ENCODE results near the gene SLF2.

DNA sequence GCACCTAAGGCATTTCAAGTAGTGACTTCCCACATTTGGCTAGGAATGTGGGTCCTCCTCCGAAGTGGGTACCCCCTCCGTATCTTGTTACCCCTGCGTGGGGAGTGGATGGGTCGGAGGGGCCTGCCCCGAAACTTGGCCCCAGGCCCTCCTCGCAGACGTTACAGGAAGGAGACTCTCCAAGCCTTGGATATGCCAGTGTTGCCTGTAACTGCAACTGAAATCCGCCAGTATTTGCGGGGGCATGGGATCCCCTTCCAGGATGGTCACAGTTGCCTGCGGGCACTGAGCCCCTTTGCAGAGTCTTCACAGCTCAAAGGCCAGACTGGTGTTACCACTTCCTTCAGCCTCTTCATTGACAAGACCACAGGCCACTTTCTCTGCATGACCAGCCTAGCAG is 75.4 kb downstream of the SLF2 start:
- no peak for TF ChIP-seq YY1 (IDR thresholded peaks at IDR 0.05; ENCODE audit: insufficient read depth, insufficient read length)
- no peak for TF ChIP-seq ZNF274 (IDR thresholded peaks at IDR 0.05; ENCODE audit: low read depth, low read length)
